PC-3 (cell line): ENCODE results near the gene EFNA5. TPM values are rescaled to one million over a fixed set of nuclear protein-coding genes. Genes with fewer than 3 reads are reported as not detected.

Source experiments
- ATAC-seq: fragments of 200-7000 bp; cut with Tn5 transposase; 2 replicates; pipeline ENCODE4 v1.9.1; 2020; ENCODE audit warnings: mild to moderate bottlenecking, moderate library complexity
- BruUV-seq: library from RNA; stranded (reverse); fragments of 400-500 nt; replicated peaks from 2 replicates; lab custom pipeline; 2021; lab: Mats Ljungman, UMichigan
- CTCF ChIA-PET: fragments of 300-600 bp; sonication (Branson Sonifier 250); formaldehyde crosslinking; loops from one replicate; lab custom pipeline; 2022; ENCODE audit warnings: antibody characterized with exemption; lab: Charles Lee
- POLR2A ChIA-PET: fragments of 300-600 bp; sonication (Branson Sonifier 250); formaldehyde crosslinking; loops from one replicate; lab custom pipeline; 2022; ENCODE audit warnings: antibody characterized with exemption; ENCODE audit not compliant: unreplicated experiment; lab: Charles Lee
- DNase-seq: peaks from one replicate; pipeline ENCODE4 v3.0.0-alpha.2; 2015
- H2AFZ ChIP-seq: fragments of 300-600 bp; sonication (generic); 2 replicates; pipeline ENCODE4 v1.6.0; 2016; ENCODE audit warnings: antibody characterized with exemption, low read length
- H3F3A ChIP-seq: fragments of 300-600 bp; sonication (generic); one replicate; pipeline ENCODE4 v1.6.0; 2017; ENCODE audit warnings: antibody characterized with exemption, low read length, control low read depth, mild to moderate bottlenecking; ENCODE audit not compliant: unreplicated experiment
- H3K27ac ChIP-seq: fragments of 300-600 bp; sonication (generic); 2 replicates; pipeline ENCODE4 v1.5.1; 2016; ENCODE audit warnings: mild to moderate bottlenecking, low read length
- H3K27me3 ChIP-seq: fragments of 300-600 bp; sonication (generic); 2 replicates; pipeline ENCODE4 v1.6.1; 2016; ENCODE audit warnings: low read length, mixed read lengths
- H3K36me3 ChIP-seq: fragments of 300-600 bp; sonication (generic); 2 replicates; pipeline ENCODE4 v1.6.1; 2016; ENCODE audit warnings: low read depth, mixed run types, low read length, mixed read lengths
- H3K4me1 ChIP-seq: fragments of 300-600 bp; sonication (generic); 2 replicates; pipeline ENCODE4 v1.5.1; 2016; ENCODE audit warnings: low read length; ENCODE audit not compliant: insufficient read depth
- H3K4me2 ChIP-seq: fragments of 300-600 bp; sonication (generic); 2 replicates; pipeline ENCODE4 v1.6.0; 2016; ENCODE audit warnings: low read length
- H3K4me3 ChIP-seq: fragments of 300-600 bp; sonication (generic); 2 replicates; pipeline ENCODE4 v1.5.1; 2016; ENCODE audit warnings: mild to moderate bottlenecking, low read length, mixed read lengths
- H3K79me2 ChIP-seq: fragments of 300-600 bp; sonication (generic); 2 replicates; pipeline ENCODE4 v1.6.1; 2017; ENCODE audit warnings: low read length, mixed read lengths
- H3K9ac ChIP-seq: fragments of 300-600 bp; sonication (generic); 2 replicates; pipeline ENCODE4 v1.6.0; 2016; ENCODE audit warnings: mild to moderate bottlenecking, low read length
- H3K9me2 ChIP-seq: fragments of 300-600 bp; sonication (generic); replicated peaks from 2 replicates; pipeline ENCODE4 v1.6.1; 2016; ENCODE audit warnings: mixed run types, low read length, mixed read lengths
- H3K9me3 ChIP-seq: fragments of 300-600 bp; sonication (generic); 2 replicates; pipeline ENCODE4 v1.6.1; 2016; ENCODE audit warnings: low read length, mixed read lengths
- H4K20me1 ChIP-seq: fragments of 300-600 bp; sonication (generic); 2 replicates; pipeline ENCODE4 v1.6.1; 2016; ENCODE audit warnings: low read length, mixed read lengths
- EZH2 ChIP-seq: fragments of 300-600 bp; sonication (generic); IDR thresholded peaks from one replicate; pipeline ENCODE4 v1.6.1; 2017; ENCODE audit warnings: antibody characterized with exemption, mild to moderate bottlenecking, low read length; ENCODE audit not compliant: unreplicated experiment
- EZH2phosphoT487 ChIP-seq: fragments of 300-600 bp; sonication (generic); IDR thresholded peaks from 2 replicates; pipeline ENCODE4 v1.6.1; 2018; ENCODE audit warnings: mild to moderate bottlenecking, antibody characterized with exemption, low read length, borderline replicate concordance
- intact Hi-C: fragments of 100-400 bp; cut with micrococcal nuclease; formaldehyde crosslinking; loops from 2 replicates; pipeline ENCODE4 v1.9.0; 2023
- total RNA-seq: library from RNA; depleted of rRNA; stranded (reverse); fragments of >200 nt; gene quantifications from 2 replicates; pipeline ENCODE4 v1.2.3, GENCODE V29; 2014
- TF ChIP-seq, protein P1 (sequence below): fragments of 300-600 bp; sonication (generic); conservative IDR thresholded peaks from 2 replicates; pipeline ENCODE4 v1.5.1; 2017; ENCODE audit warnings: antibody characterized with exemption, low read depth, mild to moderate bottlenecking, low read length

EFNA5 gene
- total RNA-seq, 1 experiment from 2014 or later = 5.4 TPM

GRCh38 chr5:107574287-107574686 is 96.5 kb downstream of the EFNA5 start:
- Histone ChIP-seq H3K9ac (no peak overlapping the region), H4K20me1 (no peaks in the 10 kb centered on the region), H3K4me1 (peaks cover 83% of the 10 kb centered on the region), H3K9me2 (no peaks in the 10 kb centered on the region), H3K9me3 (no peaks in the 10 kb centered on the region), H2AFZ (no peak overlapping the region), H3K36me3 (no peaks in the 10 kb centered on the region), H3K4me3 (no peak overlapping the region), H3K79me2 (peaks cover 72% of the 10 kb centered on the region), H3K27ac (no peak overlapping the region), H3K4me2 (no peak overlapping the region), H3K27me3 (no peaks in the 10 kb centered on the region), H3F3A (peaks cover 8% of the 10 kb centered on the region)
- CTCF ChIA-PET = no interaction called here
- TF ChIP-seq EZH2phosphoT487 (no peak), EZH2 (no peak)
- TF ChIP-seq, protein P1, sequence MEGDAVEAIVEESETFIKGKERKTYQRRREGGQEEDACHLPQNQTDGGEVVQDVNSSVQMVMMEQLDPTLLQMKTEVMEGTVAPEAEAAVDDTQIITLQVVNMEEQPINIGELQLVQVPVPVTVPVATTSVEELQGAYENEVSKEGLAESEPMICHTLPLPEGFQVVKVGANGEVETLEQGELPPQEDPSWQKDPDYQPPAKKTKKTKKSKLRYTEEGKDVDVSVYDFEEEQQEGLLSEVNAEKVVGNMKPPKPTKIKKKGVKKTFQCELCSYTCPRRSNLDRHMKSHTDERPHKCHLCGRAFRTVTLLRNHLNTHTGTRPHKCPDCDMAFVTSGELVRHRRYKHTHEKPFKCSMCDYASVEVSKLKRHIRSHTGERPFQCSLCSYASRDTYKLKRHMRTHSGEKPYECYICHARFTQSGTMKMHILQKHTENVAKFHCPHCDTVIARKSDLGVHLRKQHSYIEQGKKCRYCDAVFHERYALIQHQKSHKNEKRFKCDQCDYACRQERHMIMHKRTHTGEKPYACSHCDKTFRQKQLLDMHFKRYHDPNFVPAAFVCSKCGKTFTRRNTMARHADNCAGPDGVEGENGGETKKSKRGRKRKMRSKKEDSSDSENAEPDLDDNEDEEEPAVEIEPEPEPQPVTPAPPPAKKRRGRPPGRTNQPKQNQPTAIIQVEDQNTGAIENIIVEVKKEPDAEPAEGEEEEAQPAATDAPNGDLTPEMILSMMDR = no peak
- POLR2A ChIA-PET = no interaction called here
- ATAC-seq = no peak
- BruUV-seq = no TSS peak
- no peak for DNase-seq
- intact Hi-C loops = loop anchor here (10.0 kb wide), 4 partner anchors 231 to 771 kb away; no protein-coding TSS in a partner anchor

DNA sequence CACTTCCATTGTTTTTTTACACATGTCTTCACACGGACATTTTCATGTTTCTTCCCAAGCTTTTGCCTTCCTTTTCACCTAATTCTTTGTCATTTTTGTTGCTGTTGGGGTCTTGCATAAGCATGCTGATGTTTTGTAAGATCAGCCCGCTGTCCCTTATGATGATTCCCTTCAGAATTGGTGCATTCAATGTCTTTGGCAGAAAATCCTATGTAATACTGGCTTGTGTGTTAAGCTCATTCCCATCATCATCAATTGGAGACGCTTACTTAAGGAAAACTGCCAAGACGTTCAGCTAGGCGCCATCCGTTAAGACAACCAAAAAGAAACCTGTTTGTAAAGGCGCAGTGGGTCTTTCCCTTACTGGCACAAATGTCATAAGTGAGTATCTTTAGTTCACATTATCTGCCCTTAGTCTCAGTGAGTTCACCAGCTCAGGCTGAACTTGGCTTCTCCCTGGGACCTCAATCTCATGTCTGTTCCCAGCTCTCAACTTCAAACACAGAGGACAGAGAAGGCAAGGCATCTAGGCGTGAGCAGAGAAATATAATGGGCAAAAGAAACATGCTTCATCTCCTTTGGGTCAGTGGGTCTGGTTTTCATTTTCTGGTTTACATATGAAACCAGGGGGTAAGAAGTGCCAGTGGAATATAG is 97.9 kb downstream of the EFNA5 start:
- ChIA-PET CTCF (interaction anchor here (0.6 to 1.5 kb wide), 13 partner anchors 16 to 773 kb away, joined by 3 to 10 read pairs (median 4); no protein-coding TSS in a partner anchor), POLR2A (interaction anchor here (0.6 to 1.4 kb wide), 2 partner anchors 13 to 99 kb away, joined by 4 to 5 read pairs; no protein-coding TSS in a partner anchor)
- H3K79me2 ChIP-seq = peaks cover 73% of the 10 kb centered on the region
- H3K4me2 ChIP-seq = peak overlapping the region; percentile 98
- H3K9me3 ChIP-seq = no peaks in the 10 kb centered on the region
- 0 out of 2 replicates have a peak overlapping the region, but pooled peaks have one; percentile 5 for H2AFZ ChIP-seq
- BruUV-seq = no TSS peak
- peaks cover 7% of the 10 kb centered on the region for H3F3A ChIP-seq
- DNase-seq = no peak
- peak overlapping the region; percentile 37 for H3K9ac ChIP-seq
- peaks cover 70% of the 10 kb centered on the region for H3K4me1 ChIP-seq
- no peaks in the 10 kb centered on the region for H4K20me1 ChIP-seq
- H3K27me3 ChIP-seq = no peaks in the 10 kb centered on the region
- peak overlapping the region; percentile 39 for H3K4me3 ChIP-seq
- H3K9me2 ChIP-seq = no peaks in the 10 kb centered on the region
- intact Hi-C loops = loop anchor here (1.0 to 10.0 kb wide), 7 partner anchors 99 to 772 kb away; no protein-coding TSS in a partner anchor
- H3K27ac ChIP-seq = peak overlapping the region; percentile 67
- H3K36me3 ChIP-seq = no peaks in the 10 kb centered on the region
- TF ChIP-seq EZH2 = no peak
- no peak for TF ChIP-seq EZH2phosphoT487
- TF ChIP-seq, protein P1 = no peak
- ATAC-seq = no peak
